ENCODE results near the gene BEND5. TPM values are rescaled to one million over a fixed set of nuclear protein-coding genes. Genes with fewer than 3 reads are reported as not detected.

BEND5 gene
- total RNA-seq, 3 donors from 2014 or later (not counting 1 experiment from before 2014, with no cell fraction given): 1.2 to 5.1 (median 2.6) TPM

DNA sequence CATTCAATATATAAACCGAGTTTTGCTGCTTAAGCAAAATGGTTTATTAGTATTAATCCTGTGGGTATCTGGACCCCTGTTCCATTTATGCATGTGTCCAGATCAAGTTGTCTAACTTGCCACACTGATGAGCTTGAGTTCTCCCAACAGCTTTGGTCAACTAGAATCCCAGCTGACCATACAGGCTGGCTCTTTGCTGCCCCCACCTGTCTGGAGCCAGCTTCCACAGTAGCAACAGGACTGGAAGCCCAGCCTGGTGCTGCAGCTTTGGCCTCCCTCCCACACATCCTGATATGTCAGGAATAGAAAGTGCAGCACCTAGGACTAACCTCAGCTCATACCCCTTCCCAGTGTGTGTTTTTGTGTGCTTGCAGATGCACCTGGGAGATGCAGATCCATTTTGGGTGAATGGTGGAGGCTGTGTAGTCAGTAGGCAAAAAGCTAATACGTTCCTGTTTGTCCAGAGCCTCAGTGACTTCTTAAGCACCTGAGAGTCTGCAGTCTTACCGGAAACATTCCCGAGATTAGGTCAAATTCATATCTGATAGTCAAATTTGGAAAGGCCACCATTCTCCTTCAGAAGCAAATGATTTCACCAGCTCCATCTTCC is 40.9 kb upstream of the BEND5 start:
- DNase-seq: peak in 1 of 2 donors; percentile 10
- H3K4me3 ChIP-seq (ENCODE audit: low read length): no peak overlapping the region
- no peaks in the 10 kb centered on the region for H3K4me1 ChIP-seq (ENCODE audit: control insufficient read depth, insufficient read depth, low read length)
- H3K9me3 ChIP-seq (ENCODE audit: control insufficient read depth, insufficient read depth, low read length): no peaks in the 10 kb centered on the region
- H3K36me3 Mint-ChIP-seq: no peaks in the 10 kb centered on the region
- no peaks in the 10 kb centered on the region for H3K27me3 Mint-ChIP-seq (ENCODE audit: low read depth in 2 of 2)
- intact Hi-C loops (cut with micrococcal nuclease): no loop called here
- no peak overlapping the region for H3K27ac Mint-ChIP-seq
- ATAC-seq: no peak
- TF ChIP-seq, protein P1, sequence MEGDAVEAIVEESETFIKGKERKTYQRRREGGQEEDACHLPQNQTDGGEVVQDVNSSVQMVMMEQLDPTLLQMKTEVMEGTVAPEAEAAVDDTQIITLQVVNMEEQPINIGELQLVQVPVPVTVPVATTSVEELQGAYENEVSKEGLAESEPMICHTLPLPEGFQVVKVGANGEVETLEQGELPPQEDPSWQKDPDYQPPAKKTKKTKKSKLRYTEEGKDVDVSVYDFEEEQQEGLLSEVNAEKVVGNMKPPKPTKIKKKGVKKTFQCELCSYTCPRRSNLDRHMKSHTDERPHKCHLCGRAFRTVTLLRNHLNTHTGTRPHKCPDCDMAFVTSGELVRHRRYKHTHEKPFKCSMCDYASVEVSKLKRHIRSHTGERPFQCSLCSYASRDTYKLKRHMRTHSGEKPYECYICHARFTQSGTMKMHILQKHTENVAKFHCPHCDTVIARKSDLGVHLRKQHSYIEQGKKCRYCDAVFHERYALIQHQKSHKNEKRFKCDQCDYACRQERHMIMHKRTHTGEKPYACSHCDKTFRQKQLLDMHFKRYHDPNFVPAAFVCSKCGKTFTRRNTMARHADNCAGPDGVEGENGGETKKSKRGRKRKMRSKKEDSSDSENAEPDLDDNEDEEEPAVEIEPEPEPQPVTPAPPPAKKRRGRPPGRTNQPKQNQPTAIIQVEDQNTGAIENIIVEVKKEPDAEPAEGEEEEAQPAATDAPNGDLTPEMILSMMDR (IDR thresholded peaks at IDR 0.05): no peak
- H3K27ac ChIP-seq (ENCODE audit: low read length): no peak overlapping the region
- H3K4me1 Mint-ChIP-seq: no peaks in the 10 kb centered on the region
- no peak overlapping the region for H3K4me3 Mint-ChIP-seq
- WGBS (ENCODE audit: insufficient coverage): 81% methylated on average over 3 of the region's 4 CpGs
- H3K27me3 ChIP-seq (ENCODE audit: control insufficient read depth, insufficient read depth, low read length): no peaks in the 10 kb centered on the region
- H3K9me3 Mint-ChIP-seq: peaks cover 0 to 4% of the 10 kb centered on the region in 2 donors
- H3K36me3 ChIP-seq (ENCODE audit: control insufficient read depth, insufficient read depth, low read length): no peaks in the 10 kb centered on the region

DNA sequence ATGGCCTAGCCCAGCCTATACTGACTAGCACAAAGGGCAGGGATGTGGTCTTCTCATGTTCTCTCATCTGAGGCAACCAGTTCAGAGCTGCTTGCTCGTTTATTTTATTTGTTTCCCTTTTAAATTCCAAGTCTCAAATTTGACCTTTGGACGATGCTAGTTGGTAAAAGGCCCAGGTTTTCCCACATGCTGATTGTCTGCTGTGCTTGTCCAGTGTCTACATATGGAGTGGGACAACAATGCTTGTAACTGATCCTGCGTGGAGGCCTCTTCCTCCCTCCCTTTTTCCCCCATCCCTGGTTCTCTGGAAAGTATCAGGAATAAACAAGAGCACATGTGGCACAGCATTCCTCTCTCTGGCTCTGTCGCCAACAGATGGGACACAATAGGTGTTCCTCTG is 34.0 kb upstream of the BEND5 start:
- WGBS (ENCODE audit: insufficient coverage): 83% methylated on average over 4 of the region's 4 CpGs
- intact Hi-C loops (cut with micrococcal nuclease): no loop called here
- no peak overlapping the region for H3K27ac Mint-ChIP-seq

DNA sequence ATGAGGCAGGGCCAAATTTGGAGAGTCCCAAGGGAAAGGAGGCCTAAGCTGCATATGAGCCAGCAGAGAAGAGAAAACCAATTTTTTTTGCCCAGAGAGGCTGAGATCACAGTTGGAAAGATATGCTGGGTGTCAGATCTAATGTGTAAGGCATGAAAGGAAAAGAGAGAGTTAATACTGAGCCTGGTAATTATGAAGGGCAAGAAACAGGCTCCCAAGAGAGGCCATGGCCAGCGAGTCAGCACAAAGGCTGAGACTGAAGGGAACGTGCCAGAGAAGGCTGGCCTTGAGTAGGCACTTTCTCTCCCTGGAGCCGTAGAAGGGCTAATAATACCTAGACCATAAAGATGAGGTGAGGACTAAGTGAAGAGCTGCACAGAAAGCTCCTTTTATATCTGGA is 31.8 kb upstream of the BEND5 start:
- WGBS (ENCODE audit: insufficient coverage): 74% methylated on average over 3 of the region's 3 CpGs
- Histone ChIP-seq H3K4me1 (ENCODE audit: control insufficient read depth, insufficient read depth, low read length) (no peaks in the 10 kb centered on the region), H3K4me3 (ENCODE audit: low read length) (no peak overlapping the region), H3K36me3 (ENCODE audit: control insufficient read depth, insufficient read depth, low read length) (no peaks in the 10 kb centered on the region), H3K27me3 (ENCODE audit: control insufficient read depth, insufficient read depth, low read length) (no peaks in the 10 kb centered on the region), H3K27ac (ENCODE audit: low read length) (no peak overlapping the region), H3K9me3 (ENCODE audit: control insufficient read depth, insufficient read depth, low read length) (no peaks in the 10 kb centered on the region)
- no peak for DNase-seq
- no peak for ATAC-seq
- peaks cover 0 to 5% of the 10 kb centered on the region in 2 donors for H3K9me3 Mint-ChIP-seq
- H3K27me3 Mint-ChIP-seq (ENCODE audit: low read depth in 2 of 2): peaks cover 0 to 4% of the 10 kb centered on the region in 2 donors
- no peak overlapping the region for H3K4me3 Mint-ChIP-seq
- H3K27ac Mint-ChIP-seq: no peak overlapping the region
- TF ChIP-seq, protein P1 (IDR thresholded peaks at IDR 0.05): no peak
- H3K4me1 Mint-ChIP-seq: no peaks in the 10 kb centered on the region
- intact Hi-C loops (cut with micrococcal nuclease): no loop called here
- no peaks in the 10 kb centered on the region for H3K36me3 Mint-ChIP-seq

More for the DNA sequence above, 34.0 kb upstream of the BEND5 start:
- Histone ChIP-seq H3K27ac (ENCODE audit: low read length) (no peak overlapping the region), H3K4me1 (ENCODE audit: control insufficient read depth, insufficient read depth, low read length) (no peaks in the 10 kb centered on the region), H3K9me3 (ENCODE audit: control insufficient read depth, insufficient read depth, low read length) (no peaks in the 10 kb centered on the region), H3K4me3 (ENCODE audit: low read length) (no peak overlapping the region), H3K36me3 (ENCODE audit: control insufficient read depth, insufficient read depth, low read length) (no peaks in the 10 kb centered on the region), H3K27me3 (ENCODE audit: control insufficient read depth, insufficient read depth, low read length) (no peaks in the 10 kb centered on the region)
- Mint-ChIP-seq H3K4me3 (no peak overlapping the region), H3K27me3 (ENCODE audit: low read depth in 2 of 2) (peaks cover 0 to 4% of the 10 kb centered on the region in 2 donors), H3K9me3 (peaks cover 0 to 4% of the 10 kb centered on the region in 2 donors), H3K4me1 (no peaks in the 10 kb centered on the region), H3K36me3 (no peaks in the 10 kb centered on the region)
- no peak for DNase-seq
- TF ChIP-seq, protein P1 (IDR thresholded peaks at IDR 0.05): no peak
- ATAC-seq: no peak

Data from natural killer cell (primary cell).